DND-41 (cell line): ENCODE measurements around the gene ZDHHC22.

Experiments
- ATAC-seq: fragments of 200-7000 bp; cut with Tn5 transposase; 3 replicates; pipeline ENCODE4 v1.9.1; 2021; ENCODE audit warnings: low read depth; ENCODE audit not compliant: insufficient read depth
- DNase-seq: peaks from one replicate; pipeline ENCODE4 v3.0.0-alpha.2; 2020
- H2AFZ ChIP-seq: 2 replicates; pipeline ENCODE4 v1.6.0; 2012; ENCODE audit warnings: low read depth, low read length
- H3K27ac ChIP-seq: 2 replicates; pipeline ENCODE4 v1.5.1; 2012; ENCODE audit warnings: low read length, inconsistent platforms
- H3K27me3 ChIP-seq: fragments of 200-600 bp; sonication (generic); 2 replicates; pipeline ENCODE4 v1.6.0; 2012; ENCODE audit warnings: low read length, mild to moderate bottlenecking, inconsistent platforms; ENCODE audit not compliant: insufficient read depth, poor library complexity
- H3K36me3 ChIP-seq: 2 replicates; pipeline ENCODE4 v1.5.1; 2012; ENCODE audit warnings: low read length, inconsistent platforms; ENCODE audit not compliant: insufficient read depth
- H3K4me1 ChIP-seq: 2 replicates; pipeline ENCODE4 v1.5.1; 2012; ENCODE audit warnings: mild to moderate bottlenecking, low read length; ENCODE audit not compliant: insufficient read depth
- H3K4me2 ChIP-seq: 2 replicates; pipeline ENCODE4 v1.6.0; 2012; ENCODE audit warnings: mild to moderate bottlenecking, moderate library complexity, low read length, inconsistent platforms; ENCODE audit not compliant: insufficient read depth
- H3K4me3 ChIP-seq, 2 experiments: fragments of 200-600 bp in 1 of 2; shearing (Covaris generic) in 1 of 2; 2 replicates each; pipeline ENCODE4 v1.5.1; 2012 to 2016; ENCODE audit warnings: inconsistent platforms in 2 of 2, low read length in 2 of 2, mild to moderate bottlenecking in 2 of 2, low read depth in 1 of 2, moderate library complexity in 1 of 2
- H3K79me2 ChIP-seq: 2 replicates; pipeline ENCODE4 v1.6.0; 2012; ENCODE audit warnings: low read length, inconsistent platforms; ENCODE audit not compliant: insufficient read depth
- H3K9ac ChIP-seq: 2 replicates; pipeline ENCODE4 v1.6.0; 2012; ENCODE audit warnings: low read depth, mild to moderate bottlenecking, inconsistent platforms, low read length, moderate library complexity
- H3K9me3 ChIP-seq: 2 replicates; pipeline ENCODE4 v1.5.1; 2012; ENCODE audit warnings: low read length, moderate library complexity, mild to moderate bottlenecking, inconsistent platforms; ENCODE audit not compliant: insufficient read depth, severe bottlenecking
- H4K20me1 ChIP-seq: 2 replicates; pipeline ENCODE4 v1.6.0; 2012; ENCODE audit warnings: low read length; ENCODE audit not compliant: insufficient read depth
- EZH2 ChIP-seq: IDR thresholded peaks from 3 replicates; pipeline ENCODE4 v1.6.1; 2012; ENCODE audit warnings: borderline replicate concordance, low read depth, mild to moderate bottlenecking, moderate library complexity, low read length, inconsistent platforms; ENCODE audit not compliant: severe bottlenecking
- TF ChIP-seq, protein P1 (sequence below): IDR thresholded peaks from 2 replicates; pipeline ENCODE4 v1.5.1; 2012; ENCODE audit warnings: borderline replicate concordance, low read length, moderate library complexity, mild to moderate bottlenecking; ENCODE audit not compliant: poor library complexity, severe bottlenecking; ENCODE audit errors: extremely low read depth

ZDHHC22 gene

DNA sequence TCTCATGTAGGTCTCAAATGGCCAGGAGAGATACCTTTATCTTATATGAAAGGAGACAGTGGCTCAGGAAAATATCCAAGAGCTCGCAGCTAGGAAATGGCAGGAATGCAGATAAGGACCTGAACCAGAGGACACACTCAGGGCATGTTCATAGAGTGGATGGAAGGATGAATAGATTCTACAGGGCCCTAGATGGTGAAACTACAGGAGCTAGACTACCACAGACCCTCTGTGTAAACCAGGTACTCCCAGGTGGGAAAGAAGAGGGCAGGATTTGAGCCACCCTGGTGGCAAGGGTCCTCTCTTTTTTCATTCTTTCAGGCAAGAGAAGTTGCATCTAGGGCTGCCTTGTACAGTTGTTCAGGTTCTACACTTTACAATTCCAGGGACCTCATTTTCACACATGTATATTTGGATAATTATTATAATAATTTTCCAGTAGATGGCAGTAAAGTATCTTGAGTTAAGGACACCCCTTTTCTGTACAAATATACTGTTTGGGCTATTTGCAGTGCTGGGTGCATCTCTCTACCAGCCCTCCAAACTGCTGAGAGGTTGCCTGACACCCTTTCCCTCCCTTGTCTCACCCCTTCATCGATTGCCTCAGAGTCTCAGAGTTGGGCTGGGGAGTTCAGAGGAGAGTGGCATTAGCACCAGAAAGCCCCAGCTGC, 10.5 kb upstream of the ZDHHC22 start:
- peak; percentile 69 for ATAC-seq

DNA sequence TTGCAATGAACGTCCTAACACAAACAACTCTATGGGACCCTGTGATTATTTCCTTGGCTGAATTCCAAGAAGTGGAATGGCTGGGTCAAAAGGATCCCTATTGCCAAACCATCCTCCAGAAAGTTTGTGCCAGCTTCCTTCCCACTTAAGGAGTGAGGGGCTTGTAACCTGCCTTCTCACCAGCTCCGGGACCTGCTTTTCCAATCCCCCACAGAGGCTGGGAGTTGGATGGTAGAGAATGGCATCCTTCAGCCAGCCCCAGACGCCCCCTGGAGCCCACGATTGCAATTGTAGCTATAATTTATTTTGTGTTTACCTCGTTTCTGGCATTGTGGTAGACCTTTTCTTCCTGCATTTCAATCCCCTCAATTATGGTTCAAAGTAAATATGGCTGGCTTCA, 9.7 kb upstream of the ZDHHC22 start:
- TF ChIP-seq, protein P1, sequence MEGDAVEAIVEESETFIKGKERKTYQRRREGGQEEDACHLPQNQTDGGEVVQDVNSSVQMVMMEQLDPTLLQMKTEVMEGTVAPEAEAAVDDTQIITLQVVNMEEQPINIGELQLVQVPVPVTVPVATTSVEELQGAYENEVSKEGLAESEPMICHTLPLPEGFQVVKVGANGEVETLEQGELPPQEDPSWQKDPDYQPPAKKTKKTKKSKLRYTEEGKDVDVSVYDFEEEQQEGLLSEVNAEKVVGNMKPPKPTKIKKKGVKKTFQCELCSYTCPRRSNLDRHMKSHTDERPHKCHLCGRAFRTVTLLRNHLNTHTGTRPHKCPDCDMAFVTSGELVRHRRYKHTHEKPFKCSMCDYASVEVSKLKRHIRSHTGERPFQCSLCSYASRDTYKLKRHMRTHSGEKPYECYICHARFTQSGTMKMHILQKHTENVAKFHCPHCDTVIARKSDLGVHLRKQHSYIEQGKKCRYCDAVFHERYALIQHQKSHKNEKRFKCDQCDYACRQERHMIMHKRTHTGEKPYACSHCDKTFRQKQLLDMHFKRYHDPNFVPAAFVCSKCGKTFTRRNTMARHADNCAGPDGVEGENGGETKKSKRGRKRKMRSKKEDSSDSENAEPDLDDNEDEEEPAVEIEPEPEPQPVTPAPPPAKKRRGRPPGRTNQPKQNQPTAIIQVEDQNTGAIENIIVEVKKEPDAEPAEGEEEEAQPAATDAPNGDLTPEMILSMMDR: peak; percentile 64
- no peak for TF ChIP-seq EZH2
- no peak overlapping the region for H3K9ac ChIP-seq
- peak; percentile 22 for DNase-seq
- H3K4me2 ChIP-seq: no peak overlapping the region
- H3K79me2 ChIP-seq: no peaks in the 10 kb centered on the region
- no peaks in the 10 kb centered on the region for H3K4me1 ChIP-seq
- no peaks in the 10 kb centered on the region for H3K36me3 ChIP-seq
- H4K20me1 ChIP-seq: no peaks in the 10 kb centered on the region
- H2AFZ ChIP-seq: no peak overlapping the region
- no peaks in the 10 kb centered on the region for H3K9me3 ChIP-seq
- H3K27ac ChIP-seq: no peak overlapping the region
- no peak overlapping the region for H3K4me3 ChIP-seq
- H3K27me3 ChIP-seq: peaks cover 9% of the 10 kb centered on the region
- ATAC-seq: no peak

More for the DNA sequence above, 10.5 kb upstream of the ZDHHC22 start:
- no peak overlapping the region for H3K4me3 ChIP-seq
- no peak overlapping the region for H3K4me2 ChIP-seq
- no peak overlapping the region for H3K9ac ChIP-seq
- no peaks in the 10 kb centered on the region for H3K79me2 ChIP-seq
- H3K27me3 ChIP-seq: peaks cover under 1% of the 10 kb centered on the region
- no peak overlapping the region for H3K27ac ChIP-seq
- H2AFZ ChIP-seq: no peak overlapping the region
- no peaks in the 10 kb centered on the region for H3K36me3 ChIP-seq
- H4K20me1 ChIP-seq: no peaks in the 10 kb centered on the region
- H3K9me3 ChIP-seq: no peaks in the 10 kb centered on the region
- no peaks in the 10 kb centered on the region for H3K4me1 ChIP-seq
- DNase-seq: no peak
- no peak for TF ChIP-seq EZH2
- TF ChIP-seq, protein P1: peak; percentile 34

DNA sequence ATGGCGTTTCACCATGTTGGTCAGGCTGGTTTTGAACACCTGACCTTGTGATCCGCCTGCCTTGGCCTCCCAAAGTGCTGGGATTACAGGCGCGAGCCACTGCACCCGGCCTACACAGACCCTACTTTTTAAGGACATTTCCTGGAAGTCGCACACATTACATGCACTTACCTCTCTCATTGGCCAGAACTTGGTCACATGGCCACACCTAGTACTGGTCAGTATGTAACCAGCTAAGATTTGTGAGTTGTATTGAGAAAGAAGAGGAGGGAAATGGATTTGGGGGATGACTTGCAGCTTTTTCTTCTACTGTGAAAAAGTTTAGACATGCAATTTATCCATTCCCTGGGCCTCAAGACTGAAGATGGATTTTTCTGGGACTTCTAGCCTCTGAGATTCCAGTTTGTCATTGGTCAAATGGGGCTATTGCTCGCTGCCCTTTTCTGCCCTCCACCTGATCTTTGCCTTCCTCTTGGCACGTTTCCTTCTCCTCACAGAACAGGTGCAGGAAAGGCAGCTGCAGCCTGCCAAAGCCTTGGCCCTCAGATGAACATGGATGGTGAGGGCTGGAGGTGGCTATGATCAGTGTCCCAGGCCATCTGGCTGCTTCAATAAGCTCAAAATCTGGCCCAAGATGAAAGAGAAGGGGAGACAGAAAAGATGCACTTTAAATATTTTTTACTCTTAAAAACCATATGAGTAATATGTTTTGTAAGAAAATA, 7.1 kb upstream of the ZDHHC22 start:
- H3K4me2 ChIP-seq: no peak overlapping the region
- no peaks in the 10 kb centered on the region for H3K4me1 ChIP-seq
- DNase-seq (no peak), ATAC-seq (no peak)
- H3K27me3 ChIP-seq: peaks cover 13% of the 10 kb centered on the region
- TF ChIP-seq, protein P1: no peak
- no peak for TF ChIP-seq EZH2
- H3K4me3 ChIP-seq: no peak overlapping the region
- no peaks in the 10 kb centered on the region for H4K20me1 ChIP-seq
- H3K9me3 ChIP-seq: no peaks in the 10 kb centered on the region
- no peak overlapping the region for H2AFZ ChIP-seq
- H3K36me3 ChIP-seq: no peaks in the 10 kb centered on the region
- no peak overlapping the region for H3K27ac ChIP-seq
- no peak overlapping the region for H3K9ac ChIP-seq
- no peaks in the 10 kb centered on the region for H3K79me2 ChIP-seq
